SU-DHL-6 (cell line): ENCODE measurements around the gene NTF3.

Source experiments
- H2AFZ ChIP-seq: fragments of 200-600 bp; sonication (generic); 2 replicates; pipeline ENCODE4 v1.6.1; 2014; ENCODE audit warnings: low read depth, mild to moderate bottlenecking, moderate library complexity, mixed read lengths, antibody characterized with exemption, low read length; ENCODE audit not compliant: severe bottlenecking
- H3F3A ChIP-seq: fragments of 200-600 bp; shearing (Covaris generic); 2 replicates; pipeline ENCODE4 v1.6.0; 2016; ENCODE audit warnings: antibody characterized with exemption, mild to moderate bottlenecking; ENCODE audit not compliant: insufficient read depth
- H3K27ac ChIP-seq: fragments of 200-600 bp; sonication (generic); 2 replicates; pipeline ENCODE4 v1.5.1; 2016; ENCODE audit warnings: low read depth, mild to moderate bottlenecking, low read length, moderate library complexity, mixed read lengths
- H3K27me3 ChIP-seq: fragments of 200-600 bp; sonication (generic), shearing (Covaris generic); 2 replicates; pipeline ENCODE4 v1.6.0; 2014; ENCODE audit warnings: mild to moderate bottlenecking, low read length
- H3K36me3 ChIP-seq: fragments of 200-600 bp; sonication (generic); 2 replicates; pipeline ENCODE4 v1.6.1; 2014; ENCODE audit warnings: mild to moderate bottlenecking, low read length, mixed read lengths
- H3K4me2 ChIP-seq: fragments of 300-600, 200-600 bp; shearing (Covaris generic), sonication (generic); 2 replicates; pipeline ENCODE4 v1.6.0; 2014; ENCODE audit warnings: low read length, low read depth, mild to moderate bottlenecking; ENCODE audit not compliant: poor library complexity, severe bottlenecking
- H3K4me3 ChIP-seq: fragments of 200-600 bp; sonication (generic); 2 replicates; pipeline ENCODE4 v1.5.1; 2014; ENCODE audit warnings: antibody characterized with exemption, low read length, mild to moderate bottlenecking, mixed read lengths; ENCODE audit not compliant: insufficient read depth, poor library complexity, severe bottlenecking
- H3K79me2 ChIP-seq: fragments of 200-600 bp; sonication (generic); 2 replicates; pipeline ENCODE4 v1.6.1; 2014; ENCODE audit warnings: mild to moderate bottlenecking, low read length, moderate library complexity; ENCODE audit not compliant: insufficient read depth
- H3K9ac ChIP-seq: fragments of 200-600 bp; sonication (generic); 2 replicates; pipeline ENCODE4 v1.7.0; 2014; ENCODE audit warnings: mild to moderate bottlenecking, low read length
- H3K9me2 ChIP-seq: fragments of 200-600 bp; sonication (generic); replicated peaks from 2 replicates; pipeline ENCODE4 v1.6.1; 2014; ENCODE audit warnings: low read length; ENCODE audit not compliant: insufficient read depth
- H3K9me3 ChIP-seq: fragments of 200-600 bp; sonication (generic); 2 replicates; pipeline ENCODE4 v1.6.1; 2014; ENCODE audit warnings: low read length, mixed read lengths; ENCODE audit not compliant: insufficient read depth
- H4K20me1 ChIP-seq: fragments of 200-600 bp; sonication (generic); 2 replicates; pipeline ENCODE4 v1.6.1; 2014; ENCODE audit warnings: low read depth, mild to moderate bottlenecking, antibody characterized with exemption, low read length, moderate library complexity, mixed read lengths
- CTCF ChIP-seq: fragments of 200-600 bp; sonication (generic); IDR thresholded peaks from one replicate; pipeline ENCODE4 v1.5.1; 2017; ENCODE audit warnings: antibody characterized with exemption, mild to moderate bottlenecking, low read length, moderate library complexity; ENCODE audit not compliant: insufficient read depth, poor library complexity, severe bottlenecking
- EZH2phosphoT487 ChIP-seq: fragments of 200-600 bp; sonication (generic), shearing (Covaris generic); conservative IDR thresholded peaks from 2 replicates; pipeline ENCODE4 v1.6.1; 2018; ENCODE audit warnings: mild to moderate bottlenecking, antibody characterized with exemption, low read length, moderate library complexity, mixed read lengths

The NTF3 gene

GRCh38 chr12:5473076-5473782 is 41.3 kb downstream of the NTF3 start:
- Histone ChIP-seq H3F3A (no peaks in the 10 kb centered on the region), H3K27ac (no peak overlapping the region), H3K9me3 (no peaks in the 10 kb centered on the region), H3K79me2 (no peaks in the 10 kb centered on the region), H2AFZ (no peak overlapping the region), H3K4me2 (no peak overlapping the region), H3K27me3 (no peaks in the 10 kb centered on the region), H3K36me3 (no peaks in the 10 kb centered on the region), H3K4me3 (no peak overlapping the region), H3K9ac (no peak overlapping the region), H4K20me1 (no peaks in the 10 kb centered on the region), H3K9me2 (no peaks in the 10 kb centered on the region)
- TF ChIP-seq CTCF (no peak), EZH2phosphoT487 (no peak)

GRCh38 chr12:5473783-5474116 is 41.8 kb downstream of the NTF3 start:
- H3F3A ChIP-seq, result no peaks in the 10 kb centered on the region
- TF ChIP-seq EZH2phosphoT487 (no peak), CTCF (no peak)
- H3K79me2 ChIP-seq, result no peaks in the 10 kb centered on the region
- H2AFZ ChIP-seq, result no peak overlapping the region
- no peaks in the 10 kb centered on the region for H3K36me3 ChIP-seq
- no peak overlapping the region for H3K4me3 ChIP-seq
- no peaks in the 10 kb centered on the region for H3K27me3 ChIP-seq
- H3K4me2 ChIP-seq, result no peak overlapping the region
- no peak overlapping the region for H3K27ac ChIP-seq
- H3K9me2 ChIP-seq, result no peaks in the 10 kb centered on the region
- H4K20me1 ChIP-seq, result no peaks in the 10 kb centered on the region
- no peak overlapping the region for H3K9ac ChIP-seq
- no peaks in the 10 kb centered on the region for H3K9me3 ChIP-seq

- no peaks in the 10 kb centered on the region for H3K9me2 ChIP-seq
- H3K9ac ChIP-seq, result no peak overlapping the region
- no peaks in the 10 kb centered on the region for H3K9me3 ChIP-seq
- TF ChIP-seq CTCF, result no peak
- no peak for TF ChIP-seq EZH2phosphoT487
- no peak overlapping the region for H3K4me2 ChIP-seq
- H3K36me3 ChIP-seq, result no peaks in the 10 kb centered on the region
- H2AFZ ChIP-seq, result no peak overlapping the region
- no peaks in the 10 kb centered on the region for H3K27me3 ChIP-seq
- H3K4me3 ChIP-seq, result no peak overlapping the region
- no peaks in the 10 kb centered on the region for H3K79me2 ChIP-seq
- H3K27ac ChIP-seq, result no peak overlapping the region
- H4K20me1 ChIP-seq, result no peaks in the 10 kb centered on the region
- H3F3A ChIP-seq, result no peaks in the 10 kb centered on the region
Measured at GRCh38 chr12:5476356-5476755, 44.4 kb downstream of the NTF3 start.
